ENCODE measurements around the gene ACER3. TPM values are rescaled to one million over a fixed set of nuclear protein-coding genes. Genes with fewer than 3 reads are reported as not detected.

ACER3 gene
- total and polyA plus RNA-seq, 2 donors (not counting 1 experiment from before 2014, with no cell fraction given): 3.3 to 12.9 TPM

- Histone ChIP-seq H3K27ac (ENCODE audit: low read length in 2 of 2) (no peak overlapping the region), H2AFZ (ENCODE audit: insufficient read depth, low read depth, low read length, poor library complexity, severe bottlenecking) (no peak overlapping the region), H4K20me1 (ENCODE audit: control insufficient read depth, insufficient read depth, low read length, poor library complexity, severe bottlenecking) (no peaks in the 10 kb centered on the region), H3K4me1 (ENCODE audit: control insufficient read depth in 2 of 2, insufficient read depth in 2 of 2, low read length in 2 of 2) (no peaks in the 10 kb centered on the region), H3K9ac (ENCODE audit: low read length) (no peak overlapping the region), H3K9me3 (ENCODE audit: control extremely low read depth in 1 of 3, control insufficient read depth in 2 of 3, insufficient read depth in 1 of 3, low read length in 2 of 3) (peaks cover 4 to 13% (median 8%) of the 10 kb centered on the region in 3 donors), H3K27me3 (replicated peaks in 1 of 4; ENCODE audit: control extremely low read depth in 1 of 4, control insufficient read depth in 3 of 4, insufficient read depth in 4 of 4, low read length in 3 of 4) (no peaks in the 10 kb centered on the region), H3K4me3 (ENCODE audit: control extremely low read depth in 1 of 5, extremely low read depth in 1 of 5, insufficient read depth in 1 of 5, low read depth in 2 of 5, low read length in 4 of 5) (no peak overlapping the region), H3K79me2 (ENCODE audit: control insufficient read depth, insufficient read depth, low read length) (peaks cover 12% of the 10 kb centered on the region), H3K36me3 (replicated peaks in 1 of 2; ENCODE audit: control extremely low read depth in 1 of 2, control insufficient read depth in 1 of 2, extremely low read depth in 1 of 2, insufficient read depth in 2 of 2, low read length in 1 of 2) (peaks cover 0 to 3% of the 10 kb centered on the region in 2 experiments), H3K4me2 (replicated peaks; ENCODE audit: low read depth, low read length, poor library complexity, severe bottlenecking) (no peak overlapping the region)
- H3K27ac Mint-ChIP-seq: no peak overlapping the region
- H3K4me1 Mint-ChIP-seq: no peaks in the 10 kb centered on the region
- H3K27me3 Mint-ChIP-seq: no peaks in the 10 kb centered on the region
- intact Hi-C loops (cut with micrococcal nuclease): no loop called here
- CTCF ChIA-PET: no interaction called here
- POLR2A ChIA-PET: no interaction called here
- TF ChIP-seq EZH2 (IDR thresholded peaks at IDR 0.05; ENCODE audit: borderline replicate concordance, insufficient read depth, low read depth, low read length, poor library complexity, severe bottlenecking): no peak
- TF ChIP-seq CTCF (IDR thresholded peaks at IDR 0.05): no peak
- DNase-seq (no peak), ATAC-seq (ENCODE audit: low read depth) (no peak)
- H3K4me3 Mint-ChIP-seq: no peak overlapping the region
- H3K9me3 Mint-ChIP-seq (ENCODE audit: insufficient read depth): peaks cover 21% of the 10 kb centered on the region
- no CpG with 5 or more reads among the region's 1 CpG for WGBS (ENCODE audit: insufficient coverage)
These were observed 83.5 kb downstream of the ACER3 start for GRCh38 chr11:76944225-76944624.

- intact Hi-C loops (cut with micrococcal nuclease): no loop called here
- H2AFZ ChIP-seq (ENCODE audit: insufficient read depth, low read depth, low read length, poor library complexity, severe bottlenecking): no peak overlapping the region
- DNase-seq: no peak
- ChIA-PET POLR2A (no interaction called here), CTCF (interaction anchor here (3.3 kb wide), 1 partner anchor 27 kb away, joined by 14 read pairs; no protein-coding TSS in a partner anchor)
- Mint-ChIP-seq H3K27ac (no peak overlapping the region), H3K9me3 (ENCODE audit: insufficient read depth) (peaks cover 21% of the 10 kb centered on the region), H3K4me1 (no peaks in the 10 kb centered on the region), H3K4me3 (no peak overlapping the region), H3K27me3 (no peaks in the 10 kb centered on the region)
- TF ChIP-seq CTCF (IDR thresholded peaks at IDR 0.05) (no peak), EZH2 (IDR thresholded peaks at IDR 0.05; ENCODE audit: borderline replicate concordance, insufficient read depth, low read depth, low read length, poor library complexity, severe bottlenecking) (no peak)
- 100% methylated on average over 1 of the region's 1 CpG for WGBS (ENCODE audit: insufficient coverage)
- no peak for ATAC-seq (ENCODE audit: low read depth)
- peaks cover 12% of the 10 kb centered on the region for H3K79me2 ChIP-seq (ENCODE audit: control insufficient read depth, insufficient read depth, low read length)
- H3K36me3 ChIP-seq (replicated peaks in 1 of 2; ENCODE audit: control extremely low read depth in 1 of 2, control insufficient read depth in 1 of 2, extremely low read depth in 1 of 2, insufficient read depth in 2 of 2, low read length in 1 of 2): peaks cover 0 to 3% of the 10 kb centered on the region in 2 experiments
- H3K4me1 ChIP-seq (ENCODE audit: control insufficient read depth in 2 of 2, insufficient read depth in 2 of 2, low read length in 2 of 2): no peaks in the 10 kb centered on the region
- no peak overlapping the region for H3K9ac ChIP-seq (ENCODE audit: low read length)
- no peak overlapping the region for H3K4me2 ChIP-seq (replicated peaks; ENCODE audit: low read depth, low read length, poor library complexity, severe bottlenecking)
- no peaks in the 10 kb centered on the region for H3K27me3 ChIP-seq (replicated peaks in 1 of 4; ENCODE audit: control extremely low read depth in 1 of 4, control insufficient read depth in 3 of 4, insufficient read depth in 4 of 4, low read length in 3 of 4)
- peaks cover 4 to 13% (median 8%) of the 10 kb centered on the region in 3 donors for H3K9me3 ChIP-seq (ENCODE audit: control extremely low read depth in 1 of 3, control insufficient read depth in 2 of 3, insufficient read depth in 1 of 3, low read length in 2 of 3)
- H4K20me1 ChIP-seq (ENCODE audit: control insufficient read depth, insufficient read depth, low read length, poor library complexity, severe bottlenecking): no peaks in the 10 kb centered on the region
- H3K27ac ChIP-seq (ENCODE audit: low read length in 2 of 2): no peak overlapping the region
- H3K4me3 ChIP-seq (ENCODE audit: control extremely low read depth in 1 of 5, extremely low read depth in 1 of 5, insufficient read depth in 1 of 5, low read depth in 2 of 5, low read length in 4 of 5): no peak overlapping the region
These were observed 85.5 kb downstream of the ACER3 start for GRCh38 chr11:76946223-76946622.
